Measurements from ENCODE around the gene ADCY10.
"Not testable (repeated sequence)": the region's sequence is repeated elsewhere in the genome, so short reads cannot be mapped to it uniquely, and the experiment has no call there.

Gene ADCY10

DNA sequence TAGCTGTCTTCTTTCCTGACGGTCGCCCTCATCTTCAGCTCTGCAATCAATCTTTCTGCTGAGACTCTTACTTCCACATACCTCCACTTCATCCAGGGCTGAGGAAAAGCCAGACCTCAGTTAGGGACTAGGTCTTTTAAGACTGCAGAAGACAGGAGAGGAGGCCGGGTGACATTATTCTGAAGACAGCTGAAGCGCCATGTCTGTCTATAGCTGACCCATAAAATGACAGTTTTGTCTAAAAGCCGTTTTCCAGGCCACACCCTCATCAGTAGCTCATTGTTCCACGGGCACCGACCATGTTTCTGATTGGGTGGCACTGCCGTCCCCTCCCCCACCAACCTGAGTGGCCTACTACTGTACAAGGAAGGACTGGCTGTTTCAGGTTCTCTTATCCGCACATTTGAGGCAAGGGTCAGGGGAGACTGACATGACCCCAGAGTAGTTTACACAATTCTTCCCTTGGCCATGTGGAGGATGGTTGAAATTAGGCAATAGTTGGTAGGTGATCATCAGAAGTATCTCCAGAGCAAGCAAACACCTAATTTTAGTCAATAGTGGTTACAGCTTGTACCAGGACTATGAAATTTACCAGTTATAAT is at the start of gene ADCY10:
TSS of gene ADCY10 (minus strand) at position 240 of the 602 bp plus-strand sequence. CDS start 8,994 bp downstream, outside the sequence.
- DNase-seq: no peak

DNA sequence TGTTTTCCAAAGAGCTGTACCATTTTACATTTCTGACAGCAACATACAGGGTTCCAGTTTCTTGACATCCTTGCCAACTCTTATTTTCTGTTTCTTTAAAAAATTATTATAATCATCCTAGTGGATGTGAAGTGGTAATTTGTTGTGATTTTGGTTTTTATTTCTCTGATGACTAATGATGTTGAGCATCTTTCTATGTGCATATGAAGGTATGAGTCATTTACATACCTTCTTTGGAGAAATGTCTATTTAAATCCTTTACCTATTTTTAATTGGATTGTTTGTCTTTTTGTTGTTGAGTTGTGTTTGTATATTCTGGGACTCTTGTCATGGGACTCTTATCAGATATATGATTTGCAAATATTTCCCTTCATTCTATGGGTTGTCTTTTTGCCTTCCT is 43.8 kb upstream of the ADCY10 start:
- DNase-seq: no peak

DNA sequence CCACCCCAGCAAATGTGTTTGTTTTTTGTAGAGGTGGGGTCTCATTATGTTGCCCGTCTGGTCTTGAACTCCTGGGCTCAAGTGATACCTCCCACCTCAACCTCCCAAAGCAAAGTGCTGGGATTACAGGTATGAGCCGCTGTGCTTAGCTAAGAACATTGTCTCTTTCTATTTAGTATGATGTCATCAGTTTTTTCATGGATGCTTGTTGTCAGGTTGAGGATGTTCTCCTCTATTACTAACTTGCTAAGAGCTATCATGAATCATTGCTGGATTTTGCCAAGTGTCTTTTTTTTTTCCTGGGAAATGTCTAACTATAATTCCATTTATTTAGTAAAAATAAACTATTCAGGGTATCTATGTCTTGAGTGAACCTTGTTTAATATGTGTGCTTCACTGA is 42.0 kb upstream of the ADCY10 start:
- no peak for DNase-seq

- no peak for DNase-seq
Observed at GRCh38 chr1:167950569-167950968, 36.6 kb upstream of the ADCY10 start.

DNA sequence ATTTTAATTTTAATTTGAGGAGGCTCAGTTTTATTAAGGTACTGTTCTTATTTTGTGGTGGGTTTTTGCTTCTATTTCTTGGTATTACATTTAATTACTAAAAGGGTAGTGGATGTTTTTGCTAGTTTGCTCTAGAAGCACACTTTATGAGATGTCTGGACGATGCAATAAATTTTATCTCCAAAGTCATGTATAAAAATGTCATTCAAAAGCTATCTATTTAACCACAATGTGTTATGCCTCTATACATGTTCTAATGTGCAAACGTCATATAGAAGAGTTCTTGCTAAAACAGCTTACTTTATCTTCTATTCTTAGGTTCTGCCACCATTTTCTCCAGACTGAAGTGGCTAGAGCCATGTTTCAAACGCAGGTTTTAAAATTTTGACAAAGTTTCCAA is 35.9 kb upstream of the ADCY10 start:
- DNase-seq: no peak

- DNase-seq: no peak
Observed at GRCh38 chr1:167947733-167948132, 33.8 kb upstream of the ADCY10 start.

DNA sequence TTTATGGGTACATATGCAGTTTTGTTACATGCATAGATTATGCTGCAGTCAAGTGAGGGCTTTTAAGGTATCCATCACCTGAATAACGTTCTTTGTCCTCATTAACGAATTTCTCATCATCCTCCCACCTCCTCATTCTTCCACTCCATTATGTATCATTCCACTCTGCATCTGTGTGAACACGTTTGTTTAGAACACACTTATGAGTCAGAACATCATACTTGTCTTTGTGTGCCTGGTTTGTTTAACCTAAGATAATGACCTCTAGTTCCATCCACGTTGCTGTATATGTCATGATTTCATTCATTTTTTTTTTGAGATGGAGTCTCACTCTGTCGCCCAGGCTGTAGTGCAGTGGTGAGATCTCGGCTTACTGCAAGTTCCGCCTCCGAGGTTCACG is 29.6 kb upstream of the ADCY10 start:
- no peak for DNase-seq

GRCh38 chr1:167940264-167940663 is 26.3 kb upstream of the ADCY10 start:
- no peak for DNase-seq

- DNase-seq: no peak
Observed at GRCh38 chr1:167938080-167938636, 24.2 kb upstream of the ADCY10 start.

DNA sequence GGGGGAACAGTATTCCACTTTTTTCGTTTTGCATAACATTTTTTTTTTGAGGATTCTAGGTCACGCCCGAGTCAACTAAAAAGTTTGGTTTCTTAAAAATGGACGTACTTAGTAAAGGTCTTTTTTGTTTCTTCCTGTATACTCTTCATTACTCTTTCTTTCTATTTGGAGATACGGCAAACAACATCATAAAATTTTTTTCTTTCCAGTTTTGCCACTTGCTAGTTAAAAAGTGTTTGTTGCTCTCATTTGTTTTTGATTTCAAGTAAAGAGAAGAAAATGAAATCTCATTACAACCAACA is 23.7 kb upstream of the ADCY10 start:
- DNase-seq: no peak

GRCh38 chr1:167936930-167937708 is 23.2 kb upstream of the ADCY10 start, which contains the start of gene MPC2:
MPC2 (minus strand) TSS chr1:167937072; CDS start chr1:167935841, 1,231 bp downstream.
- peak; percentile 59 for DNase-seq

- peak; percentile 92 for DNase-seq
Observed at GRCh38 chr1:167936068-167936929, 22.4 kb upstream of the ADCY10 start, which contains the start of gene DCAF6. DCAF6 (plus strand) TSS chr1:167936683; CDS start chr1:167936912, 229 bp downstream.

GRCh38 chr1:167935216-167936067 is 21.5 kb upstream of the ADCY10 start:
- DNase-seq: peak; percentile 13

GRCh38 chr1:167934426-167935215 is 20.7 kb upstream of the ADCY10 start:
- DNase-seq: no peak

- DNase-seq: no peak
Observed at GRCh38 chr1:167933788-167934187, 19.9 kb upstream of the ADCY10 start.

DNA sequence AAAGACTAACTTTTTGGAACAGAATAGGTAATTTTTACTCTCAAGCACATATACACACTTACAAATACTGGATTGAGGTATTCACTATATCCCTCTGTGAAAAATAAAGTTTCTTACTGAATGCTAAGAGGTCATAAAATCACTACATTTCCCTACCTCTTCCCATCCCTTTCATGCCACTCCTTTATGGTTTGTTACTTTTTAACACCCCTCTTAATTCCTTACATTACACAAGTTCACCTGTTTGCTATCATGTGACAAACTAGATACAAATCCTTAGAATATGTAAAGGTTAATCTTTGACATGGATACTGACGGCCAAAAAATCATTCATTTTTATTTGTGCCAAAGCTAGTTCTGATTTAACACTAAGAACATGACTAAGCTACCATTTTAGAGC is 15.8 kb upstream of the ADCY10 start:
- no peak for DNase-seq

GRCh38 chr1:167928919-167929318 is 15.0 kb upstream of the ADCY10 start:
- not testable (repeated sequence) for DNase-seq

- DNase-seq: no peak
Observed at GRCh38 chr1:167928457-167928852, 14.5 kb upstream of the ADCY10 start.

DNA sequence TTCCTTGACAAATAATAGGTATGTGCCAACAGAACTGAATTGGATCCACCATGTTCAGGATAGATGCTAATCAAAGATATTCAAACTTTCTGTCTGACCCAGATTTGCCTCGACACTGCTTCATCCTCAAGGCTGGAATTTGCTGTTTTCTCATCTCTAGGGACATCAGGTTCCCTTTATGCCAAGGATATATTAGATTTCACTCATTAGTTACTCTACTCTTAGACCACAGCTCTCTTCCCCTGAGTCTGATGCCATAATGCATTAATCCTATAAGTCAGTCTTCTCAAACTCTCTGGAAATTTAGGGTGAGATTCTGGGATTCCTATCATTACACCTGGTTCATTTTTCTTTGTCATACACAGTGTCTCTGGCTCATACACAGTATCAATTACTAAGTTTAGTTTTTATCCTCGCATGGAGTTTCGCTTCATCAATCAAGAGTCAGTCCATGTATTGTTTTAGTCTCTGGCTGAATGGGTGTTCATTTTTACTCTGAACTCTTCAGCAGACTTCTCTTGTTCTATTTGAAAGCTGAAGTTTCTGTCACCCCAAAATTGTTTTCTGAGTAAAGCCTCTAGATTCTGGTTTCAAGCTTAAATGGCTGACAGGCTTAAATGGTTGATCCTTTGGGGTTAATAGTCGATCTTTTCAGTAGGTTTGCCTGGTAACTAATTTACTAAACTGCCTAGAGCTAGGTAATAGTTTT is 13.3 kb upstream of the ADCY10 start:
- no peak for DNase-seq

DNA sequence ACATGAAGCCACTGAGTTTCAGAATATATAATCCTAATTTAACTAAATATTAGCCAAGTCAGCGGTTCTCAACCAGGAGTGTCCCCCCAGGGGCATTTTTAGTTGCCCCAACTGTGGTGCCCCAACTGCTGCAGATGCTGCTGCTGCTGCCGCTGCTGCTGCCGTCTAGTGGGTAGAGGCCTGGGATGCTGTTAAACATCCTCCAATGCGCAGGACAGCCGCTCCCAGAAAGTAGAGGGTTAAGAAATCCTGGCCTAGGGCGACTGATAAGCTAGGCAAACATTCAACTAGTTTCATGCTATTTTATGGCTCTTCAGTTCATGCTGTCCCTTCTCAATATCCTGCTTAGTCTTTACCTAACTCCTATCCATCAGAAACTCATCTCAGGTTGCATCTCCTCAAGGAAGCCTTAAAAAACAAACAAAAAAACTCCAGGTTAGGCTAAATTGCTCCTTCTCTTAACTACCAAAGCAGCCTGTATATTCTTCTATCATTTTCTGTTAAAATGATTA is 12.6 kb upstream of the ADCY10 start:
- no peak for DNase-seq
